GM19023 (cell line): ENCODE measurements around the gene PHIP.

Source experiments
- ATAC-seq: cut with Tn5 transposase; IDR thresholded peaks from one replicate; pipeline ENCODE4 v1.9.1; 2021; ENCODE audit warnings: mild to moderate bottlenecking, moderate library complexity; ENCODE audit not compliant: unreplicated experiment

The PHIP gene

DNA sequence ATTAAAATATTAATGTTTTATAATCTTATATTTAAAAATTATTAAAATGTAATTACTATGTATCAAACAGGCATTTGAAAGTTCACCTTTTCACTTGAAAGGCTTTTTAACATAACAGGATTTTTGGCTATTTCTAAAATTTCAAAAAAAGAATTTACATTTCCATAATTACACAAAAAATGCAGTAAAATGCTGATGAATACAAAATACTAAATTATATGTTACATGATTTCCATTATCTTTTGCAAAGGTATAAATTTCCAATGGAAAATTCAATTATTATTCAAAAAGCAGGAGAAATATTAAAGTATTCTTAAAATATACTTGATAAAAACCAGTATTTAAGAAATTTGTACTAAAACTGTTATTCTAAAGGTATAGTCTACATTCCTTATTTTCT lies 66.1 kb downstream of the PHIP start:
- ATAC-seq: no peak

DNA sequence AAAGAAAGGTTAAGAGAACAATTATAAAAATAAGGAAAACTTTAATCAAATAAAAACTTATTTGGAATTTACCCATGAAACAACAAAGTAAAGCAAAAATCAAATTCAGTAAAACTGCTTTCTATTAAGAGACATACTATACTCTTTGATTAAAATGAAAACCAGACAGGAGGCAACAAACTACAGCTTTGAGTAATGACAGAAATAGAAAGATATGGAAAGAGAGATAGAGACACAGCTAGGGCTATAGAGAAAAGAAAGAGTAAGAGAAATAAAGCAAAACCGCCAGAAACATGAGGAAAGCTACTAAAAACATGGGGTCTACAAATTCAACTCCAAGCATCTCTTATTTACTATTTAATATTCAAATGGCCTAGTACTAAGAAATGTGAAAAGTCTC lies 67.6 kb downstream of the PHIP start:
- ATAC-seq: no peak

DNA sequence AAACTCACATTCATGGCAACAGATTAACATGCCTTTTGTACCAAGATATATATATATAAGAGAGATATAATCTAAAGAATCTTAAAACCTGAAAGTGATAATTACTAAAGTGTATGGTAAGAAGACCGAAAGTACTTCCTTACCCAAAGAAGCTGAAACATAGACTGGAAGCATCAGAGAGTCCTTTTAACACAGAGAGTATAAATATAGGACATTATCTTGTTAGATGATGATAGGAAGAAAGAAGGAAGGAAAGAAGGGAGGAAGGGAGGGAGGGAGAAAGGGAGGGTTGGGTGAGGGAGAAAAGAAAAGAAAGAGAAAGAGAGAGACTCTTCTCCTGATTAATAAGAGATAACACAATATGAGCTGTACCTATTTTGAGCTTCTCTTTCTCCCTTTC lies 68.2 kb downstream of the PHIP start:
- no peak for ATAC-seq

DNA sequence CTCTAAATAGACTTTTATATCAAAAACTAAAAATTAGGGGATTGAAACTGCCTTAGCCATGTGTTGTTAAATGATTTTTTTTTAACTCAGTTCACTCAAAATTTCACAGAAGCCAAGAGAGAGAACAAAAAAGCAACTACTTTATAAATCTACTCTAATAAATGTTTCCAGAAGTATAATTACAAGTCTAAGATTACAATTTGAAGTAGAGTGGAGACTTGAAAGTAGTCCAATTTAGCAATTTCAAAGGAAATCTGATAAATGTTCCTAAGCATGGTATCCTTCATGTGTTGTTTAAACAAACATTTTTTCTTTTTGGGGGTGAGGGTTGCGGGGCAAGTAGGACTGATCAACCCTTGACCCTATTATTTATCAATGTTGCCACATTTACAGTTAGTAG lies 72.6 kb downstream of the PHIP start:
- no peak for ATAC-seq

DNA sequence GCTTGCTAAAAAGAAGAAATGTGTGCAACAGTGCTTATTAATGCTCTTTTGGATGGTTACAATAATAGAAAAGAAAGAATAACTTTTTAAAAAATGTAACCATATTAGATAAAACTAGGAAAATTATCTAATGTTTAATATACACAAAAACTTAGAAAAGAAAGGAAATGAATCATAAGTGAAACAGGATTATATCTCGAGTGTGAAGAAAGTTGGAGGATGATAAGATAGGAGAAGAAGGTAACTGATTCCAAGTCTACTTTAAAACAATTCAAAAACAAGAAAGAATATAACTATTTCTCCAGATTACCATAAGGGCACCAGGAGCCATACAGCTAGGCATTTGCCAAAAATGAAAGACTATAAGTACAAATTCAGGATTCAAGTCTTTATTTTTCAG lies 73.0 kb downstream of the PHIP start:
- ATAC-seq: no peak

DNA sequence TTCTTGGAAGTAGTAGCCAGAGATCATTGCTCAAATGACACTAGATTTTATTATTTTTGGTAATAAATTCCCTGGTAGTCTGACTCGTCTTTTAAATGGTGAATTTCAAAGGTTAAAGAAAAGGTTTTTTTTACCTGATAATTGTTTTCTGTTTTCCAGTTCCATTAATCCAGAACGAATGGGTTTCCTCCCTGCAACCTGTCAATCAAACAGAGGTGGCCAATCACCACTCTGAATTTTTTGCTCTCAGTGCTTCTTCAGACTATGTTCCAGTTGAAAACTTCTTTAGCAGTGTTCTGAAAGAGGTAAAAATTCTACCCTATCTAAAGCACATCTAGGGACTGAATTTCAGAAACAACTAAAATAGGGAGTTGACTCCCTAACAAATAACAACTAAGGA lies 73.8 kb downstream of the PHIP start:
- ATAC-seq: no peak

DNA sequence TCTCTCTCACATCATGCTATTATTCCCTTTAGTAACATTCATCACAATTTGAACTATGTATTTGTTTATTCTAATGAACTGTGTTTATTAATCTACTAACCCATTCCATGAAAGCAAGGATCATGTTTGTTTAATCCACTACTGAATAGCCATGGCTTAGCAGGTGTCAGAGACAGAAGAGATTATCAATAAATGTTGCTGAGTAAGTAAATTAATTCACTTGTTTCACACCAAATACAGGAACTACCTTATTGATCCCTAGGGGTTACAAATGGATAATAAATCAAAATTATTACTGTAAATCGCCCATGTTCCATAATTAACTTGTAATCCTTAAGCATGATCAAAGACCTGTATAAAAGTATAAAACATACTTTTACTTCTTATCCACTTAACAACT lies 76.6 kb downstream of the PHIP start:
- no peak for ATAC-seq

DNA sequence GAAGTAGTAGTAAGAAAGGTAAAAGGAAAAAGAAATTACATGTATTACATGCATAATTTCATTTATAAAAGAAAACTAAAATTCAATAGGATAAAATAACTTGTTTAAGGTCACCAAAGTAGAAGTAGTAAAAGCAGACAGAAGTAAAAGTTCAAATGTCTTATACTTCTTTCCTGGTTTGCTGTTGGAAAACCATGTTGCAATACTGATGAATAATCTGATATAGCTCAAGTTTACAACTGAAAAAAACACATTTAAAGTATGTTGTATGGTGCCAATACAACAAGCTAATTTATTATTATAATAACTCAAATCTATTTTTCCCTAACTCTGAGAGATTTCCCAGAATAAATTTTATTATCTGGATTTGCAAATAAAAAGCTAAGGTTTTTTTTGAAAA lies 78.3 kb downstream of the PHIP start:
- no peak for ATAC-seq

DNA sequence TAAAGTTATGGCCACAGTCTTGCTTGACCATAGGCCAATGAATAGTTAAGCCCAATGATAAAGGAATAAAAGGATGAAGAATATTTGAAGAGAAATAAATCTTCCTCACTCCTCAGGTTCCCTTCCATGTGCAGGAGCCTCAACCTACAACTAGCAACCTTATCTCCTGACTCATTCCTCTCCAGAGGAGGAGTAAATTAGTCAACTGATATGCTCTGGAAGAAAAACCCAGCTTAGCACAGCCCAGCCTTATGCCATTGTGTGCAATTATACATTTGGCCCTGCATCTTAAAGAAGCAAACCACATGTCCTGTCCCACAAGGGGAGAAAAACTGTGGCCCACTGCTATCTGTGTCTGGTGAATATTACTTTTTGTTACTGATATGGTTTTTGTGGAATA lies 82.1 kb downstream of the PHIP start:
- ATAC-seq: no peak

DNA sequence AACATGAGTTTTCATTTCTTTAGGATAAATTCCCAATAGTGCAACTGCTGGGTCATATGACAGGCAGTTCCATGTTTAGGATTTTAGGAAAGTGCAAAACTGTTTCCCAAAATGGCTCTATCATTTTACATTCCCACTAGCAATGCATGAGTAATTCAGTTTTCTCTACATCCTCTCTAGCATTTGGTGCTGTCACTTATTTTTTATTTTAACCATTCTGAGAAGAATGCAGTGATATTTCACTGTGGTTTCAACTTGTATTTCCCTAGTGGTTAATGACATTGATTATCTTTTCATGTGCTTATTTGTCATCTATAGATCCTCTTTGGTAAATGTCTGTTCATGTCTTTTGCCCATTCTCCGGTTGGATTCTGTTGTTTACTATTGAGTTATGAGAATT lies 82.7 kb downstream of the PHIP start:
- no peak for ATAC-seq

DNA sequence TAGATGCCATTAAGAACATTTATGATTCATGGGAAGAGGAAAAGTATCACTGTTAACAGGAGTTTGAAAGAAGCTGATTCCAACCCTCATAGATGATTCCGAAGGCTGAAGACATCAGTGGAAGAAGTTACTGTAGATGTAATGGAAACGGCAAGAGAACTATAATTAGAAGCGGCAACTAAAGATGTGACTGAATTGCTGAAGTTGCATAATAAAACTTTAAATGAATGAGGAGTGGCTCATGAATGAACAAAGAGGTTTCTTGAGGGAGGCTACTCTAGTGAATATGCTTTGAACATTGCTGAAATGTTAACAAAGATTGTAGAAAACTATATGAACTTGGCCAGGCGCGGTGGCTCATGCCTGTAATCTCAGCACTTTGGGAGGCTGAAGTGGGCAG lies 84.1 kb downstream of the PHIP start:
- no peak for ATAC-seq

DNA sequence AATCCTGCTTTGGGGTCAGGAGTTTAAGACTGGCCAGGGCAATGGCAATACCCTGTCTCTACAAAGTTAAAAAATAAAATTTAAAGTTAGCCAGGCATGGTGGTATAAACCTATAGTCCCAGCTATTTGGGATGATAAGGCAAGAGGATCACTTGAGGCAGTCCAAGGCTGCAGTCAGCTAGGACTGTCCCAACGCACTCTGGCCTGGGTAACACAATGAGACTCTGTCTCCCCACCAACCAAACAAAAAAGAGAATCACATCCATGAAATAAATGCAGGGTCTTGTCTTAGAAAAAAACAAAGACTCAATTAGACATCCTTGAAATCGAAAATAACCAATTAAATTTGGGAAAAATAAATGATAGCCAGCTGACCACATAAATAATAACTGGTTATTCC lies 88.9 kb downstream of the PHIP start:
- ATAC-seq: no peak

DNA sequence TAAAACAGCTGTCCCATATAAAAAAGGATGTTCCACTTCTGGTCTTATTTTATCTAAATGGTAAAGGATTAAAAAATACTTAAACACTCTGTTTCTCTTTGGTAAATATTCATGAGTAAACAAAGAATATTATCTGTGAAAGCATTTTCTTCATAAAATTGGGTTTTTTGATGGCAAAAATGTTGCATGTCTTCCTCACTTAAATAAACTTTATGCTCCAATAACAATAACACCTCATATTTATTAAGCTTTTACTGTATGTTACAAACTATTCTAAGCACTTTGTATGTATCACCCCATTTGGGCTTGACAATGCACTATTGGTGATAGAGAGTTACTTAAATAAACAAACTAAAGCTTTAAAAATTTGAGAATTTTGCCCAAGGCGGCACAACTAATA lies 91.9 kb downstream of the PHIP start:
- ATAC-seq: no peak

DNA sequence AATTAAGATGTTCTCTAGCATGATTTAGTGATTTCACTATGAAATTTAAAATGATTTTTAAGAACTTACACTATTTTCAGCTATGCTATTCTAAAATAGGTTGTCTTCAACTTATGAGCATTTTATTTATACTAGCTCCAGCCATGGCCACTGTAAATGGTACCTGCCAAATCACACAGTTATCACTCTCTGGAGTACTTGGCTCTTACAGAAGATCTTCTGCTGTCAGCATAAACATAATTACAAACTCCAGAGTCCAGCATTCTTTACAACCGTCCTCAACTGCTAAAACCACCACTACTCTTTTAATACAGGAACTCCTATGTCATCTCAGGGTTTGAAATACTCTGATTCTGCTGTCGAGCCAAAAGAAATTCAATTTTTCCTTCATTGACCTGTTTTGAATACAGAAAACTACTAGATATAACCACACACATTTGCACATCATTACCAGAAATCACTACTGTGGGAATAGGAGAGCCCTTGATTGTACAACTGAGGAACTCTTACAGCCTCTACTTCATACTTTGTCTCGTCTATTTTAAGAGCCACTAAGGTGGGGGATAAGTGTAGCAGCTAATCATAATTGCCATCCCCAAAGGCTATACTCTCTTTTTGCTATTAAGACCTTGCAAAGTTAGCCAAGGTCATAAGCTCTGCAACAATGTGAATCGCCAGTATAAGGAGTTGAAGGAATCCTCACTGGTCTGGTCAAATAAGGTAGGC lies 93.7 kb downstream of the PHIP start:
- ATAC-seq: no peak

DNA sequence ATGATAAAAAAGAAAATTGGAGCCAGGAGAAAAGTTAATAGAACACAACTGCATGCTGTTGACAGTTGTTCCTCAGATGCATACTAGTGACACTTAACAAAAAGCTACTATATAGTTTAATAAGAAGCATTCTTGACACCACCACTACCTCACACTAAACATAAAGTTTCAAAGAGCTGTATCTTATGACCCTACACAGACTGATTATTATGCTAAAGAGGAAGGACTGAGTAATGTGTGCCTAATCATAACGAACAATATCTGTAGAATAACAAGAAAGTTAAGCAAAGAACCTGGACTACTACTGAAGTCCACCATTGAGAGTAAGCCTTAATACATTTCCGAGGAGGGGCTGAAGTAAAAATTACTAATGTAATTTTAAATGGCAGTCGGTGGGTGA lies 110.9 kb downstream of the PHIP start:
- ATAC-seq: no peak

DNA sequence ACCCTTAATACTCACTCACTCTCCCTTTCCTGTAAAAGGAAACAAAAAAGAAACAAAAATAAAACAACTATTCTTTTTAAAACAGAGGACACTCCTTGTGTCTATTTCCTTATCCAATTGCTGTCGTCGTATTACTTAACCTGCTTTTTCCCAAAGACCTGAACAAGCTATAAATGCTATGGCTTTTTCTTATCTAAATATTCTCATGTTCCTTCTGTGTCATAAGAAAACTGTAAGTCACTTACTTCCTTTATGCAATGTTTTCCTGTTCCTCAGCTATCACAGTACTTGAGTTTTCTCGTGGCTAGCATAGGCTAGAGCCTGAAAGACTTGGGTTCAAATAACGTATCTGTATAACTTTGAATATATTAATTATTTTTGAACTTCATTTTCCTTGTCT lies 111.5 kb downstream of the PHIP start:
- no peak for ATAC-seq

DNA sequence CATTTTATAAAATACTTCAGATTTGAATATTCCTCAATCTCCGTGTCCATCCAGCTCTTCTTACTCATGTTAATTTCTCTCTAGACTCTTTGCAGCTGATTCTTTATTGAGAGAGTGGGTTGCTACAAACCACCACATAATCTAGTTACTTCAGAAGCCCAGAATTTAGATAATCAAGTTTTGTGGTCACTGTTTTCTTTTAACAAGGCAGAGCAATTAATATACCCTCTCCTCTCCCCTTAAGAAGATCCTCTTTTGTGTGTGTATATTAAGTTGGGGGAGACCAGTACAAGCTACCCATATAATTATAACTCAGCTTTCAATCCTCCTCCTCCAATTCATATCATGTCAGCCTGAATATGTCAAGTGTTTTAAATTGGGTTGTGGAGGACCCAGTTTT lies 115.6 kb downstream of the PHIP start:
- no peak for ATAC-seq

DNA sequence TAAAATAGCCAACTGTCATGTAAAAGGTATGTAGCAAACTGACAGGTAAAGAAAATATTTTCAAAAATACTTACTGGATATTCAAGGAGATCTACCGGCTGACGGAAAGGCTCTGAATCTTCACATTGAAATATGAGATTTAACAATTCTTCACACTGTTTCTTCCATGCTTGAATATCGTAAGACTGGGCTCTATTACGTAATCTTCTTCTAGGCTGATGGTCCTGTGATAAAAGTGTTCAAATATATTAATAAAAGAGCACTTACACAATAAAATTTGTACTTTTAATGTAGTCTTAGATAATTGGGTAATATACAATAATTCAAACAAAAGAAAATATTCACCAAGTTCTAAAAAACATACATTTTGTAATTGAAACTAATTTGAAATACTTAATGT lies 123.3 kb downstream of the PHIP start:
- no peak for ATAC-seq

DNA sequence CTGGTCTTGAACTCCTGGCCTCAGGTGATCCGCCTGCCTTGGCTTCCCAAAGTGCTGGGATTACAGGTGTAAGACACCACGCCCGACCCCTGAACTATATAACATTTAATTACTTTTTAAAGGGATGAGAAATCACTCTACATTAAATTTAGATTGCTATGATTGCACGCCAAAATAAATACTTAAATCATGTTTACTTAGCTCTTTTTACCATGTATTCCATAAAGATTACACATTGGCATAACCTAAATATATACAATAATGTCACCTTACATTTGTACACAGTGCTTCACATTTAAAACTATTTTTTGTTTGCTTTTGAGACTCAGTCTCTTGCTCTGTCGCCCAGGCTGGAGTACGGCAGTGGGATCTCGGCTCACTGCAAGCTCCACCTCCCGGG lies 124.3 kb downstream of the PHIP start:
- no peak for ATAC-seq

DNA sequence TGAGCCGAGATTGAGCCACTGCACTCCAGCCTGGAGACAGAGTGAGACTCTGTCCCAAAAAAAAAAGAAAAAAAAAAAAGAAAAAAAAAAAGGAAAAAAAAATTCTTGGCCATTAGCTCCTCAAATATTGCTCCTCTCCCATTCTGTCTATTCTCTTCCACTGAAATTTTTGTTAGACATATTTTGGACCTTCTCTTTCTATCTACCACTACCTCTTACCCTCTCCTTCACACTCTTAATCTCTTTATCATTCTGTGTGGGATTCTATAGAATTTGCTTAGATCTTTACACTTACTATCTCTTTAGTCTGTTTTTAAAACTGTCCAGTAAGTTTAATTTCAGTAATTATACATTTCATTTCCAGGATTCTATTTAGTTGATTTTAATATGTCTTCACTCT lies 125.7 kb downstream of the PHIP start:
- ATAC-seq: no peak

DNA sequence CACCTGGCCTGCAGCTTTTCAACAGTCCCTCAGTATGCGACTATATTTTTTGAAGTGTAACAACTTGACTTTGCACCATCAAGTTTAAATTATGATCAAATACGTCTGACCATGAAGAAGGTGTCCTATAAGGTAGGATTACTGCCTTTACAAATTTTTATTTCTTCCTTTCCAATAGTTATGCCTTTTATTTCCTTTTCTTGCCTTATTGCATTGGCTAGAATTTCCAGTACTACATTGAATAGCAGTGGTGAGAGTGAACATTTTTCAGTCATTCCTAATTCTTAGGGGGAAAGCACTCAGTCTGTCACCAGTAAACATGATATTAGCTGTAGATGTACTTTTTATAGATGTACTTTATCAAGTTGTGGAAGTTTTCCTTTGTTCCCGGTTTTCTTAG lies 129.3 kb downstream of the PHIP start:
- ATAC-seq: no peak

DNA sequence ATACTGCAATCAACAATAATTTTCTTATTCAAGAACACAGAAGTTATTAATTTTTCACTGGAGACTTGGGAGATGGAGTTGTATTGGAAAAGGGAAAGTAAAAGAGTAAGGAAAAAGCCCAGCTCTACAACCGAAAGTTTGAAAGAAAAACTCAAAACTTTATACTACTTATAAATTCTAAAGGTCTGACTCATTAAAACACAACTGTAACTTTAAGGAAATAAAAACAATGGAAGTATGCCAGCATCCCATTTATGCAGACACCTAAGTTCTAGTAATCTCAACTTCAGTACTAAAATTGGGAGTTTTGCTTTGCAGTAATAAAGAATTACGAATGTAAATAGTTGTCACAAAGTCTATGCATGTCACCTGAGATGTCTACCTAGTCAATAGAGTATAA lies 130.1 kb downstream of the PHIP start:
- ATAC-seq: no peak

DNA sequence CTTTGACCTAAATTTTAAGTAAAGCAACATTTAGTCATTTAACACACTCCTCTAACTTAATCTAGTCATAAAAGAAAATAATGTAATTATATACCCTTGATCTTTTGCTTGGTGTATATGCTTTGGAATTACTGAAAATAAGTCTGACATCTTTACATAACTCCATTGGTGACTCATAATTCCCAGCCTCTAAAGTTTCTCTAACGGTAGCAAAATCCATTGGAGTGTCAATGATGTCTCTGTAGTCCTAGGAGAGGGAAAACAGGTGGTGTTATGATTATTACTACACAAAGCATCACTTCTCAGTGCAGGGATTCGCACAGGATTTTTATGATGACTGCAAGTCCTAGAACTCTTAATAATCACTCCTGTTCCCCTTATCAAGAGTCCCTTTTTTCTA lies 130.5 kb downstream of the PHIP start:
- ATAC-seq: no peak

DNA sequence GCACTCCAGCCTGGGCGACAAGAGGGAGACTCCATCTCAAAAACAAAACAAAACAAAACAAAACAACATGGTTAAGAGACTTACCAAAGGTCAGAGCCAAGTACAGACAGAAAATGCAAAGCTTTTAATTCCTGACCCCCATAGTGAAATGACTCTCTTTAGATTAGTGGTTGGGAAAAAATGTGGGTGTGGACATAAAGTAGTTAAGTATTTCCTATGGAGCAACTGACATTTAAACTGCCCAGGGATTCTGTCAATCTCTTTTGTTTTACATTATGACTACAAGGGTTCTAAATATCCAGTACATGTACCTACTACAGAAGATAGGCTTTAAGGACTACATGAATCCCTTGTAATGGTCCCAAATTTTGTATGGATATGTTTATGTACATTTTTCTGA lies 135.6 kb downstream of the PHIP start:
- no peak for ATAC-seq
